OCI-LY1 (cell line): ENCODE measurements around the gene DPP6.

Source experiments
- H2AFZ ChIP-seq: fragments of 200-600 bp; sonication (generic), shearing (Covaris generic); 2 replicates; pipeline ENCODE4 v1.6.0; 2014; ENCODE audit warnings: antibody characterized with exemption, mild to moderate bottlenecking, low read length
- H3F3A ChIP-seq: fragments of 200-600 bp; sonication (generic), shearing (Covaris generic); 2 replicates; pipeline ENCODE4 v1.6.0; 2014; ENCODE audit warnings: mild to moderate bottlenecking, antibody characterized with exemption, low read length, moderate library complexity; ENCODE audit not compliant: insufficient read depth
- H3K27ac ChIP-seq: fragments of 200-600 bp; sonication (generic); 2 replicates; pipeline ENCODE4 v1.5.1; 2014; ENCODE audit warnings: low read length, mixed run types, mild to moderate bottlenecking, low read depth; ENCODE audit not compliant: poor library complexity, severe bottlenecking
- H3K27me3 ChIP-seq: fragments of 200-600 bp; sonication (generic); 2 replicates; pipeline ENCODE4 v1.6.0; 2014; ENCODE audit warnings: antibody characterized with exemption, mild to moderate bottlenecking, low read length, moderate library complexity; ENCODE audit not compliant: insufficient read depth
- H3K36me3 ChIP-seq: fragments of 200-600 bp; sonication (generic); 2 replicates; pipeline ENCODE4 v1.6.1; 2014; ENCODE audit warnings: mild to moderate bottlenecking, antibody characterized with exemption, low read length, moderate library complexity, mixed read lengths; ENCODE audit not compliant: insufficient read depth
- H3K4me1 ChIP-seq: fragments of 200-600 bp; sonication (generic); 2 replicates; pipeline ENCODE4 v1.5.1; 2014; ENCODE audit warnings: mild to moderate bottlenecking, low read length, moderate library complexity; ENCODE audit not compliant: insufficient read depth, severe bottlenecking
- H3K4me2 ChIP-seq: fragments of 200-600 bp; sonication (generic), shearing (Covaris generic); 2 replicates; pipeline ENCODE4 v1.6.1; 2014; ENCODE audit warnings: low read length
- H3K4me3 ChIP-seq: fragments of 200-600 bp; sonication (generic); 2 replicates; pipeline ENCODE4 v1.5.1; 2014; ENCODE audit warnings: low read length, low read depth, mild to moderate bottlenecking, mixed read lengths; ENCODE audit not compliant: poor library complexity, severe bottlenecking
- H3K79me2 ChIP-seq: fragments of 200-600 bp; shearing (Covaris generic); 2 replicates; pipeline ENCODE4 v1.6.1; 2016; ENCODE audit warnings: mixed run types, low read length, mixed read lengths; ENCODE audit not compliant: insufficient read depth
- H3K9ac ChIP-seq: fragments of 200-600 bp; sonication (generic), shearing (Covaris generic); 2 replicates; pipeline ENCODE4 v1.6.1; 2014; ENCODE audit warnings: mild to moderate bottlenecking, low read length, mixed read lengths
- H3K9me2 ChIP-seq: fragments of 200-600 bp; sonication (generic), shearing (Covaris generic); 2 replicates; pipeline ENCODE4 v1.6.1; 2014; ENCODE audit warnings: low read depth, mild to moderate bottlenecking, low read length, mixed read lengths
- H3K9me3 ChIP-seq: fragments of 200-600 bp; shearing (Covaris generic); 2 replicates; pipeline ENCODE4 v1.6.1; 2014; ENCODE audit warnings: low read length, mixed read lengths
- H4K20me1 ChIP-seq: fragments of 200-600 bp; sonication (generic), shearing (Covaris generic); 2 replicates; pipeline ENCODE4 v1.6.0; 2016; ENCODE audit warnings: mild to moderate bottlenecking, low read length; ENCODE audit not compliant: insufficient read depth
- EZH2 ChIP-seq: fragments of 200-600 bp; sonication (generic), shearing (Covaris generic); IDR thresholded peaks from 2 replicates; pipeline ENCODE4 v1.8.0; 2017; ENCODE audit warnings: borderline replicate concordance, mixed run types, mild to moderate bottlenecking, antibody characterized with exemption, low read length, moderate library complexity, mixed read lengths
- TF ChIP-seq, protein P1 (sequence below): fragments of 200-600 bp; sonication (generic), shearing (Covaris generic); IDR thresholded peaks from 2 replicates; pipeline ENCODE4 v1.5.1; 2017; ENCODE audit warnings: mild to moderate bottlenecking, antibody characterized with exemption, low read length, moderate library complexity, mixed read lengths

DPP6 gene

DNA sequence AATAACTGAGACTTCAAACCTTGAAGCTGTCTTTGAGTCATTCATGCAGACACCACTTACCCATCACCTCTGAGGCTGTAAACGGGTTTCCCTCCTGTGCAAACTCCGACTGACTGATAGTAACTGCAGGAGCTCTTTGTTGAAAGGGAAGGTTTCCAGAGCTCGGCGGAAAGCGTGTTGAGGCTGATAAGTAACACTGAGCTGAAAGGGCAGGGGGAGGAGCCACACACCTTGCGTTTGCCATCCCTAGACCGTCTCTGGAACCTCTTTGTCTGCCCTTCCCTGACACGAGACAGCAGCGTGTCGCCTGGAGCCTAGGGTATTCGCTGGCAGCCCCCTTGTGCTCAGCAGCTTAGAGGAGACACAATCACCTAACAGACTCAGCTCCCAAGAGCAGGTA lies 816.7 kb downstream of the DPP6 start:
- no peaks in the 10 kb centered on the region for H3K9me2 ChIP-seq
- H3K4me1 ChIP-seq: no peaks in the 10 kb centered on the region
- no peaks in the 10 kb centered on the region for H3F3A ChIP-seq
- no peak overlapping the region for H3K9ac ChIP-seq
- H3K4me2 ChIP-seq: no peak overlapping the region
- H3K36me3 ChIP-seq: no peaks in the 10 kb centered on the region
- no peaks in the 10 kb centered on the region for H4K20me1 ChIP-seq
- no peaks in the 10 kb centered on the region for H3K79me2 ChIP-seq
- no peak overlapping the region for H3K27ac ChIP-seq
- no peak overlapping the region for H3K4me3 ChIP-seq
- TF ChIP-seq, protein P1, sequence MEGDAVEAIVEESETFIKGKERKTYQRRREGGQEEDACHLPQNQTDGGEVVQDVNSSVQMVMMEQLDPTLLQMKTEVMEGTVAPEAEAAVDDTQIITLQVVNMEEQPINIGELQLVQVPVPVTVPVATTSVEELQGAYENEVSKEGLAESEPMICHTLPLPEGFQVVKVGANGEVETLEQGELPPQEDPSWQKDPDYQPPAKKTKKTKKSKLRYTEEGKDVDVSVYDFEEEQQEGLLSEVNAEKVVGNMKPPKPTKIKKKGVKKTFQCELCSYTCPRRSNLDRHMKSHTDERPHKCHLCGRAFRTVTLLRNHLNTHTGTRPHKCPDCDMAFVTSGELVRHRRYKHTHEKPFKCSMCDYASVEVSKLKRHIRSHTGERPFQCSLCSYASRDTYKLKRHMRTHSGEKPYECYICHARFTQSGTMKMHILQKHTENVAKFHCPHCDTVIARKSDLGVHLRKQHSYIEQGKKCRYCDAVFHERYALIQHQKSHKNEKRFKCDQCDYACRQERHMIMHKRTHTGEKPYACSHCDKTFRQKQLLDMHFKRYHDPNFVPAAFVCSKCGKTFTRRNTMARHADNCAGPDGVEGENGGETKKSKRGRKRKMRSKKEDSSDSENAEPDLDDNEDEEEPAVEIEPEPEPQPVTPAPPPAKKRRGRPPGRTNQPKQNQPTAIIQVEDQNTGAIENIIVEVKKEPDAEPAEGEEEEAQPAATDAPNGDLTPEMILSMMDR: no peak
- TF ChIP-seq EZH2: no peak
- 0 out of 2 replicates have a peak, but pooled peaks cover 9% of the 10 kb centered on the region for H3K27me3 ChIP-seq
- no peaks in the 10 kb centered on the region for H3K9me3 ChIP-seq
- H2AFZ ChIP-seq: no peak overlapping the region

DNA sequence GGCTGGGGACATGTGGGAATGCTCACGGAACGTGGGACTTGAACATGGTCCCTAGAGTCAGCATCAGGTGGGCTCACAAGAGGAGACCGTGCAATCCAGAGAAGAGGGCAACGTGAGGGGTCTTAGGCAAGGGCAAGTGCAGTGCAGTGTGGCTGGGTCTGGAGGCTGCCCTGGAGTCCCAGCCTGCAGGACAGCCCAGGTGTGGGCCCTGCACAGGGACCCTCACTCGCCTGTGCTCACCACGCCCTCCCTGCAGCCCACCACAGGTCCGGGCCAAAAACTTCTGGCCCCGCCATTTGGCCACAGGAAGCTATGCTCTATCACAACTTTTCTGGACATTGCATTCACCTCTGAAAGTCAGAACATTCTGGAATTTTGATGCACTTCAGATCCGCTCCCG lies 817.2 kb downstream of the DPP6 start:
- Histone ChIP-seq H3K9ac (no peak overlapping the region), H3K27me3 (0 out of 2 replicates have a peak, but pooled peaks cover 11% of the 10 kb centered on the region), H3K4me3 (no peak overlapping the region), H3K9me3 (no peaks in the 10 kb centered on the region), H3K9me2 (no peaks in the 10 kb centered on the region), H3K27ac (no peak overlapping the region), H3K79me2 (no peaks in the 10 kb centered on the region), H3K4me2 (no peak overlapping the region), H3F3A (no peaks in the 10 kb centered on the region), H2AFZ (no peak overlapping the region), H3K36me3 (no peaks in the 10 kb centered on the region), H3K4me1 (no peaks in the 10 kb centered on the region), H4K20me1 (no peaks in the 10 kb centered on the region)
- TF ChIP-seq, protein P1: no peak
- no peak for TF ChIP-seq EZH2

GRCh38 chr7:154871507-154871906 lies 819.3 kb downstream of the DPP6 start:
- Histone ChIP-seq H3F3A (no peaks in the 10 kb centered on the region), H3K27ac (no peak overlapping the region), H3K4me1 (no peaks in the 10 kb centered on the region), H3K9me2 (no peaks in the 10 kb centered on the region), H2AFZ (no peak overlapping the region), H4K20me1 (no peaks in the 10 kb centered on the region), H3K36me3 (no peaks in the 10 kb centered on the region), H3K4me3 (no peak overlapping the region), H3K9ac (no peak overlapping the region), H3K9me3 (no peaks in the 10 kb centered on the region), H3K4me2 (no peak overlapping the region), H3K79me2 (no peaks in the 10 kb centered on the region), H3K27me3 (peaks cover 11% of the 10 kb centered on the region; the same call in 1 of the 2 replicates)
- TF ChIP-seq, protein P1: no peak
- no peak for TF ChIP-seq EZH2
